ENCODE data around the gene TBL3.

Gene TBL3

DNA sequence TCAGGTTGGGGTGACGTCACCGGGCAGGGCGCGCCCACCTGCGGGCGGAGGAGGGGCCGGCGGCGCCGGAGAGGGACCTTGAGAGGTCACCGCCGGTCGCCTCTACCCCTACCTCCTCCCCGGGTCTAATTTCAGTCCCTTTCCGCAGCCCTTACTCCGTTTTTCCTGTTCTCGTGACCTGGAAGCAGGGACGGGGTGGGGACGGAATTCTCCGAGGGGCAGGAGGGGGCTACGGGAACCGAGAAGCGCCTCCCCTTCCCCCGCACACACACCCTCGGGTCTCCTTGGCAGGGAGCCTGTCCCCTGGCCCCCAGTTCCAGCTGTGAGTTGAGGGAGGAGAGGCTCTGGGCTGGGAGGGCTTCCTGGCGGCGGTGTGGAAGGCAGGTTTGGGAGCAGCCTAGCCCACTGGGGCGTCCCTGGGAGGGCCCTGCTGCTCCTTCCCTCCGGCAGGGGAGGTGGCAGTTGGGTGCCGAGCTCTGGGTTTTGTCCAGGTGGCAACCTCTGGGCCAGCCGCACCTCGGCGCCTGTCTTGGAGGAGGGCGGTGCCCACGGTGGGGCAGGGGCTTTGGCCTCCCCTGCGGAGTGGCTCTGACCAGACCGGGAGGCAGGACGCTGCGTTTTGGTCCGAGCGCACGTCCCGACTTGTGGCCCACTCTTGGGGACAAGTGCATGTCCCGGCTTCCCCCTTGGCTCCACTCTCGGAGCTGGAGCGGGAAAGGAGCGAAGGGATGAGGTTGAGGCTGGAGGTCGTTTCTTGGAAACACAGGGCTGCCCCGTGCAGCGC, 18.7 kb downstream of the TBL3 start:
- DNase-seq (ENCODE audit: low spot score): peak; percentile 72
- TF ChIP-seq CTCF (IDR thresholded peaks at IDR 0.05; ENCODE audit: extremely low read depth, missing control alignments): no peak

- no peak for TF ChIP-seq CTCF (IDR thresholded peaks at IDR 0.05; ENCODE audit: extremely low read depth, missing control alignments)
- DNase-seq (ENCODE audit: low spot score): peak; percentile 74
These were observed 19.3 kb downstream of the TBL3 start for GRCh38 chr16:1991135-1991551.

DNA sequence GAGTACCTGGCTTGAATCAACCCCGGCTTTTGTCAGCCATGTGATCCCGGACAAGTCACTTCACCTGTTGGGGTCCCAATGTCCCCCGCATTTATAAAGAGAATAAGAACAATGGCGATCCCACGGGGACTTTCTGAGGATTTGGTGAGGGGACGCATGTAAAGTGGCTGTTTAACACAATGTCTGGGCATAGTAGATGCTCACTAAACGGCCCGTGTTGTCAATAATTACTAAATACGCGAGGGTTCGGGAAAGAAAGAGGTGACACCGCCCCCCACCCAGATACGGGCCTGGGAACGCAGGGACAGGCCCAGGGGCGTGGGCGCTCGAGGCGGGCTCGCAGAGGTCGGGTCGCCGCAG, 19.7 kb downstream of the TBL3 start:
- TF ChIP-seq CTCF (IDR thresholded peaks at IDR 0.05; ENCODE audit: extremely low read depth, missing control alignments): no peak
- no peak for DNase-seq (ENCODE audit: low spot score)

GRCh38 chr16:1991948-1992703, 20.3 kb downstream of the TBL3 start:
- DNase-seq (ENCODE audit: low spot score): peak; percentile 100
- no peak for TF ChIP-seq CTCF (IDR thresholded peaks at IDR 0.05; ENCODE audit: extremely low read depth, missing control alignments)

- DNase-seq (ENCODE audit: low spot score): no peak
- no peak for TF ChIP-seq CTCF (IDR thresholded peaks at IDR 0.05; ENCODE audit: extremely low read depth, missing control alignments)
These were observed 21.0 kb downstream of the TBL3 start for GRCh38 chr16:1992704-1993317.

DNA sequence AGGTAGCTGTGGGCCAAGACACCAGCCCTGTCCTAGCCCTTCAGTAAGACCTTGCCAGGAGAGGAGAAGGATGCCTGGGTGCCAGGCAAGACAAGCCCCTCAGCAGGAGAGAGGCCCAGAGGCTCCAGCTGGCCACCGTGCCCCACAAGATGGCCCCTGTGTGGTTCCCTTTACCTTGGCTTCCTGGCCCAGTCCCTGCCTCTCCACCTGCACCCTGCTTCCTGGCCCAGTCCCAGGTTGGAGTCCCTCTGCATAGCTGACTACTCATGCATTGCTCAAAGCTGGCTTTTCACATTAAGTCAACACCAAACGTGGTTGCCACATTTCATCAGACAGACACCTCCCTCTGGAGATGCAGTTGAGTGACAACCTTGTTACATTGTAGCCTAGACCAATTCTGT, 21.9 kb downstream of the TBL3 start:
- no peak for DNase-seq (ENCODE audit: low spot score)
- TF ChIP-seq CTCF (IDR thresholded peaks at IDR 0.05; ENCODE audit: extremely low read depth, missing control alignments): no peak
